GM21381 (cell line): Measurements from ENCODE around the gene PIP5K1A.
"Not testable (repeated sequence)": the region's sequence is repeated elsewhere in the genome, so short reads cannot be mapped to it uniquely, and the experiment has no call there.

Experiments
- ATAC-seq: cut with Tn5 transposase; IDR thresholded peaks from one replicate; pipeline ENCODE4 v1.9.1; 2021; ENCODE audit warnings: mild to moderate bottlenecking, moderate library complexity; ENCODE audit not compliant: unreplicated experiment

Gene PIP5K1A

DNA sequence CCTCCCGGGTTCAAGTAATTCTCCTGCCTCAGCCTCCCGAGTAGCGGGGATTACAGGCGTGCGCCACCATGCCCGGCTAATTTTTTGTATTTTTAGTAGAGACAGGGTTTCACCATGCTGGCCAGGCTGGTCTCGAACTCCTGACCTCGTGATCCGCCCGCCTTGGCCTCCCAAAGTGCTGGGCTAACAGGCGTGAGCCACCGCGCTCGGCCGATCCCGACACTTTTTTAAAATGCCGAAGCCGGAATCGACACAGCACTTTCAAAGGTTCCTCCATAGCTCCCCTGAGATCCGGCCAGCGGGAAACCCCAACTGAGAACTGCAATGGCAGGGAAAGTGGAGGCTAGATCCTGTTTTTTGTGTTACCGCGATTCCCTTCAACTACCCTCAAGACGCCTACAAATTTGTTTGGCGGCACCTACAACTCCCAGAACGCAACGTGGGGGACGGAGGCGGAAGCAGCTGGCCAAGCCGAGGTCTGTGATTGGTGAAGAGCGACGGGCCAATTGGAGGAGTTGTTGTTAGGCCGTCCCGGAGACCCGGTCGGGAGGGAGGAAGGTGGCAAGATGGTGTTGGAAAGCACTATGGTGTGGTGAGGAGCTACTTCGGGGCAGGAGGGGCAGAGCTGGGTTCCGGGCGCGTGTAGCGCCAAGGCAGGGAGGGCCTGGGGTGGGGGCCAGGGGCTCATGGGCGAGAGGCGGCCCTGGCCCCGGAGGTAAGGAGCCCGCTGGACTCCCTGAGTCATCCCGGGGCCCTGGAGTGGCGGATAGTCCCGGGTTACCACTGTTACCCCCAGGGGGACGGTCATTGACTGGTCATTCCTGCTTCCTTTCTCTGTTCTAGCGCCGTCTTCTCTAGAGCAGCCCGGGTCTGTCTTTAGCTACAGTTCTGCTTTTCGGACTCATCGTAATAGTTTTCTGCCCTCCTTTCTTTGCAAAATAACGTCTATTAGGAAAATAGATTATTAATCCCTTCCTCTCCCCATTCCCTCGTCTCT is 56.2 kb downstream of the PIP5K1A start, which contains the start of gene PSMD4:
Gene PSMD4 (plus strand): TSS at position 518 of the 997 bp plus-strand sequence. CDS start 49 bp downstream, at position 567.
- peak; percentile 91 for ATAC-seq

DNA sequence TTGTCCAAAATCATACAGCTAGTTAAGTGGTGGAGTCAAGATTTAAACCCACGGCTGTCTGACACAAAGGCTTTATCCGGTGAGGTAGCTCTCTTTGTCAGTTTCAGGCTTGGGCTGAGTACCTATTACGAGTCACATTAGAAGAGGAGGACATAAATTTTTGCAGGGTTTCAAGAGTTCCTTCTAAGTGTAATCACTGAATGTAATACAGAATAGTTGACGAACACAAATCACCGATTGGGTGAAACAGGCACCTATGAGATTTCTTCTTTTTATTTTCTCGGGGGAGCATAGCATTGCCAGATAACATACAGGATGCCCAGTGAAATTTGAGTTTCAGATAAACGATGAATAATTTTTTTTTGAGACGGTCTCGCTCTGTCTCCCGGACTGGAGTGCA is 57.0 kb downstream of the PIP5K1A start:
- no peak for ATAC-seq

DNA sequence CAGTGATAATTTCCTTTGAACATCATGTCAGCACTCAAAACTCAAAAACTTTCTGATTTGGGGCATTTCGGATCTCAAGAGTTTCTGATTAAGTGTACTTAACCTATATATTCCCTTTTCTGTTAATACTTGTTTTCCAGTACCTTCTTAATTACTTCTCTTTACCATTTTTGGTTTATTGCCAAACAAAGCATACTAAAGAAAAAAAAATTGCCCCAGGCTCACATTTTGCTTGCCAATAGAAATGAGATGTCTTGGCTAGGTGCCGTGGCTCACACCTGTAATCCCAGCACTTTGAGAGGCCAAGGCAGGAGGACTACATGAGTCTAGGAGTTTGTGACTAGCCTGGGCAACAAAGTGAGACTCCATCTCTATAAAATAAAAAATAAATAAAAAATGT is 61.0 kb downstream of the PIP5K1A start:
- no peak for ATAC-seq

GRCh38 chr1:151265446-151266236 is 67.3 kb downstream of the PIP5K1A start:
- no peak for ATAC-seq

- ATAC-seq: no peak
Measured at GRCh38 chr1:151266315-151266714, 68.0 kb downstream of the PIP5K1A start.

DNA sequence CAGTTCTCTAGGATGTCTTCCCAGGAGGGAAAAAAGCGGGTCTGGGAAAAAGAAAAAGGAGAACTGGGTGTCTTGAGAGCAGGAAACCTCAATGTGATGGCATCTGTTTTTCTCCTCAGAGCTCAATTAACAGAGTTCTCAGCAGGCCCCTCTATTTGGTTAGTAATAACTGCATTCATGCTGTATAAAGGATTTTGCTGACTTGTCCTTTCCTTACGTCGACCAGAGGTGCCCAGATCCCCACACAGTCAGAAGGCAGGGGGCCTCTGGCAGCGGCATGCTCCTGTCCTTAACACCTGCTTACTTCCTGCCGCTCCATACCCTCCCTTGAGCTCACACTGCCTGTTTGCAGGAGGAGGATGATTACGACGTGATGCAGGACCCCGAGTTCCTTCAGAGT is 68.5 kb downstream of the PIP5K1A start:
- no peak for ATAC-seq

DNA sequence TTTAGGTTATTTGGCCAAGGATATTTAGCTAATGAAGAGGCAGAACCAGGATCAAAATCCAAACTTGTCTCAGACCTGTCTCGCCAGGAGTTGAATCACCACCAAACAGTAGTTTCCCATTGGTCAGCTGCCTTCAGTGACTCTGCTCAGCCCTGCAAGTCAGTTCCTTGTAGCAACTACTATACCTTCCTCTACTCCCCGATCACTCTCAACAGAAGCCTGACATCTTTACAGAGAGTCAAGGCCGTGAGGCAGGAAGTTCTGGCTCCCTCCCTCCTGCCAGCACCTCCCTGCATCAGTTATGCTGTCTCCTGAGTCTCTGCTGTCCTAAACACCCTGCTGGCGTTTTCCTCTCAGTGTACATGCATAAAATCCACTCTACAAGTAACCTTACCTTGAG is 69.4 kb downstream of the PIP5K1A start:
- no peak for ATAC-seq

DNA sequence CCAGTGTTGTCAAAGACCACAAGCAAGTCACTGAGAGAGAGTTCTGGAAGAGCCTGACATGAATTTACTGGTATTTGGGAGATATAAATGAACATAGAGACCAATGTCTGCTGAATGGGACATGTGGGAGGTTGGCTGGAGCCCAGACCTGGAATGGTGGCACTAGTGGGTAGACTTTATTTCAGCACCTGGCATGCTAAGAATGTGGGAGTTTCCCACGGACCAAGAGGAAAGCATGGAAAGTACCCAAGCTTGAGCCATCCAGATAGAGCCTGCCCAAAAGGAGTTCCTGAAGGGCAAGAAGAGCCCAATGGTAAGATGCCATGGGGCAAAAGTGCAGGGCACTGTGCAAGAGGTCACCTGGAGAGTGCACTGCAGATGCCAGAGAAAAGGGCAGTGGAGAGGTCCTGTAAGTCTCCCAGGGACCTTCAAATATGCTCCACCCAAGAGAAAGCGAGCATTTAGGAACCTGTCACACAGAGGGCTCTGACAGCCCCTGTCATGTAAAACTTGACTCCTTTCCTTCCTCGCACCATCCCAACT is 75.6 kb downstream of the PIP5K1A start:
- ATAC-seq: no peak

- ATAC-seq: not testable (repeated sequence)
Measured at GRCh38 chr1:151275341-151275740, 77.0 kb downstream of the PIP5K1A start.

- ATAC-seq: no peak
Measured at GRCh38 chr1:151277249-151277648, 78.9 kb downstream of the PIP5K1A start.

DNA sequence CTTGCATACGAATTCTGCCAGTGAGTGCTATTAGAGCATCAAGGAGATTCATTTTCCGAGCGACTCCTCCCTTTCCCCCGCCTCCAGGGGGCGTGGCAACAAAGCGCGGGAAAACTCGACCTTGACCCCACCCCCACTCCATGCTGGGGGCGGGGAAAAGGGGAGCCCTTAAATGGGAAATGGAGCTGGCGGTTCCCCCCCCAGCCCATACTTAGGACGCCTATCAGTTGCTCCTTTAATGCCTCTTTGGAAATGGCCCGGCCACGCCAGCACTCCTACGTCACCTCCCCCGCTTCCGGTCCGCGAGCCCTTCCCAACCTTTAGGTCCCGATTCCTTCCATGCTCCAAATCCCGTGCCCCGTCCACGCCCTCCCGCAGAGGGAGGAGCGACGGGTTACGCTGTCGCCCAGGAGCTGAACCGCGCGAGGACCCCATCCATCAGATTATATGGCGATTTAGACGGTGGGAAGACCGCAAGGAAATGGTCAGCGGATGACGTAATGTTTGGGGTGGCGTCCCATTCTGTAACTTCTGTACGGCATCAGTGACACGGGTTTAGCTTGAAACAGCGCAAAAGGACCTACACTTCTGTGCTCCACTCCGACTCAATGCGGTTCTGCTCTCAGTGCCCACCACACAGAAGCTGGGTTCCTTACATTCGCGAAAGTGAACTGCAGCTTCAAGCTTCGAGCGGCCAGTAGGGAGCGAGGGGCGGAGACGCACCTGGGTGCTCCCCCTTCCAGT is 83.0 kb downstream of the PIP5K1A start:
- peak; percentile 38 for ATAC-seq

GRCh38 chr1:151281969-151282882 is 83.9 kb downstream of the PIP5K1A start, which contains the start of gene ZNF687:
TSS of gene ZNF687 (plus strand) at chr1:151282299. CDS start at chr1:151286292, 3,993 bp downstream.
- ATAC-seq: peak; percentile 78

DNA sequence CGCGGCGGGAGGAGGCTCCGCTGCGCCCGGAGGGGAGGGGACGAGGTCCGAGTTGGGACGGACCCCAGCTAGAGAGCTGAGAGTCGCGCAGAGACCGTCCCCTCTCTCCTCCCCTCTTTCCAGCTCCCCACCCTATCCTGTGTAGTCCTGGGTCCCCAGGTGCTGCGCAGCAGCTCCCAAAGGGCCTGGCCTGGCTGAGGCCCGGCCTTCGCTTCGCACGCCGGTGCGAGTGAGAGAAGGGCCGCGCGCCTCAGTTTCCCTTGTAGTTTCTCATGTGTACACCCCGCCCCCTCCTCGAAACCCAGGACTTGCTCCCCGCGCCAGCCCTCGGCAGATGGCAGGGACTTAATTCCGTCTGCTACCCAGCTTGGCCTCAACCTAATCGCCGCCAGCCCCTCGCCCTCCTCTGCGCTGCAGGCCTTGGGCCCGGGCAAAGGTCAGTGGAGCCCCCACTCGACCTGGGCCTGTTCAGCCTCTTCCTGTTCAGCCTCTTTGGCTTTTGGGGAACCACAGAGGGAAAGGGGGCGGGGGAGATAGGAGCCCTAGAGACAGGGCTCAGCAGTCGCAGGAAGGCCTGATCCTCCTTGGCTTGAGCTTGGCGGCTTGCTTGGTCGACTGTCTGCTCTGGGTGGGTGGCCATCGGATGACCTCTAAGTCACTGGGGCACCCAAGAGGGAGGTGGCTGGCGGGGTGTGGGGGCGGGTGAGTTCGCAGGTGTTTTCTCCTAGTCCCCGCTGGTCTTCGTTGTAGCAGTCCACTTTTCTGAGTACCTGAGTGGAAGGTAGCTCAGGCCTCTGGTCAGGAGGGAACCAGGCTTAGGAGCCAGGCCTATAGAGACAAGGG is 84.8 kb downstream of the PIP5K1A start:
- ATAC-seq: peak; percentile 0

GRCh38 chr1:151284013-151284577 is 85.7 kb downstream of the PIP5K1A start:
- no peak for ATAC-seq

DNA sequence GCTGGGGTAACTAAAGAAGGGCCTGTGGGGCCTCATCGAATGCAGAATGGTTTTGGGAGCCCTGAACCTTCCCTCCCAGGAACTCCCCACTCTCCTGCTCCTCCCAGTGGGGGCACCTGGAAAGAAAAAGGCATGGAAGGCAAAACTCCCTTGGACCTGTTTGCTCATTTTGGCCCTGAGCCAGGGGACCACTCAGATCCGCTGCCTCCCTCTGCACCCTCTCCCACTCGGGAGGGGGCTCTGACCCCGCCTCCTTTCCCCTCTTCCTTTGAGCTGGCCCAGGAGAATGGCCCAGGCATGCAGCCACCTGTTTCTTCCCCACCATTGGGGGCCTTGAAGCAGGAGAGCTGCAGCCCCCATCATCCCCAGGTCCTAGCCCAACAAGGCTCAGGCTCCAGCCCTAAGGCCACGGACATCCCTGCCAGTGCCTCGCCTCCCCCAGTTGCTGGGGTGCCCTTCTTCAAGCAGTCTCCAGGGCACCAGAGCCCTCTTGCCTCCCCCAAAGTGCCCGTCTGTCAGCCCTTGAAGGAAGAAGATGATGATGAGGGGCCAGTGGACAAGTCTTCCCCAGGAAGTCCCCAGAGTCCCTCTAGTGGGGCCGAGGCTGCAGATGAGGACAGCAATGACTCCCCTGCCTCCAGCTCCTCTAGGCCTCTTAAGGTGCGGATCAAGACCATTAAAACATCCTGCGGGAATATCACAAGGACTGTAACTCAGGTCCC is 88.4 kb downstream of the PIP5K1A start:
- no peak for ATAC-seq

- ATAC-seq: no peak
Measured at GRCh38 chr1:151287341-151287699, 89.0 kb downstream of the PIP5K1A start.

DNA sequence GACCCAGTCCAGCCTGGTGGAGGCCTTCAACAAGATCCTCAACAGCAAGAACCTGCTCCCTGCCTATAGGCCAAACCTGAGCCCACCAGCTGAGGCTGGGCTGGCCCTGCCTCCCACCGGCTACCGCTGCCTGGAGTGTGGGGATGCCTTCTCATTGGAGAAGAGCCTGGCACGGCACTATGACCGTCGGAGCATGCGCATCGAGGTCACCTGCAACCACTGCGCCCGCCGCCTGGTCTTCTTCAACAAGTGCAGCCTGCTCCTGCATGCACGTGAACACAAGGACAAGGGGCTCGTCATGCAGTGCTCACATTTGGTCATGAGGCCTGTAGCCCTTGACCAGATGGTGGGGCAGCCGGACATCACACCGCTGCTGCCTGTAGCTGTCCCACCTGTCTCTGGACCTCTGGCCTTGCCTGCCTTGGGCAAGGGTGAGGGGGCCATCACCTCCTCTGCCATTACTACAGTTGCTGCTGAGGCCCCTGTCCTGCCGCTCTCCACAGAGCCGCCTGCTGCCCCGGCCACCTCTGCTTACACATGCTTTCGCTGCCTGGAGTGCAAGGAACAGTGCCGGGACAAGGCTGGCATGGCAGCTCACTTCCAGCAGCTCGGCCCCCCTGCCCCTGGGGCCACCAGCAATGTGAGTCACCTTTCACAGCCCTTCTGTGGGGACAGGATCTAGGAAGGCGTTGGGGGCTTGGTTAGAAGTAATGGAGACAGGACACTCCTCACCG is 89.6 kb downstream of the PIP5K1A start:
- ATAC-seq: no peak
